Effector memory CD8-positive, alpha-beta T cell (primary cell): ENCODE results near the gene CFAP65.

Experiments used
- ATAC-seq: fragments of 150-1000 bp; cut with Tn5 transposase; replicated peaks from 2 replicates; pipeline ENCODE4 v1.10.0; 2021; ENCODE audit warnings: mild to moderate bottlenecking, moderate library complexity
- DNase-seq, 3 experiments: peaks; one replicate each; pipeline ENCODE4 v3.0.0; 2021
- H3K27ac Mint-ChIP-seq, 2 donors: one replicate each; pipeline ENCODE4 v1.8.0; 2022; ENCODE audit warnings: mild to moderate bottlenecking in 2 of 2, mixed read lengths in 2 of 2, moderate library complexity in 2 of 2
- H3K27me3 Mint-ChIP-seq, 2 donors: one replicate each; pipeline ENCODE4 v1.8.0; 2022; ENCODE audit warnings: mixed read lengths in 2 of 2
- H3K36me3 Mint-ChIP-seq: one replicate; pipeline ENCODE4 v1.8.0; 2022; ENCODE audit warnings: mild to moderate bottlenecking, moderate library complexity, mixed read lengths; ENCODE audit not compliant: insufficient read depth
- H3K4me1 Mint-ChIP-seq, 2 donors: one replicate each; pipeline ENCODE4 v1.8.0; 2022; ENCODE audit warnings: low read depth in 2 of 2, mixed read lengths in 2 of 2
- H3K4me3 Mint-ChIP-seq, 2 donors: one replicate each; pipeline ENCODE4 v1.8.0; 2022; ENCODE audit warnings: mild to moderate bottlenecking in 2 of 2, mixed read lengths in 2 of 2, moderate library complexity in 2 of 2
- H3K9me3 Mint-ChIP-seq, 2 donors: one replicate each; pipeline ENCODE4 v1.8.0; 2022; ENCODE audit warnings: mixed read lengths in 2 of 2

CFAP65 gene

GRCh38 chr2:219031005-219031738 is 10.1 kb downstream of the CFAP65 start:
- Mint-ChIP-seq H3K4me1 (peaks cover 0 to 3% of the 10 kb centered on the region in 2 donors), H3K27me3 (peaks cover 68 to 77% of the 10 kb centered on the region in 2 donors), H3K27ac (no peak overlapping the region), H3K9me3 (no peaks in the 10 kb centered on the region), H3K4me3 (no peak overlapping the region), H3K36me3 (no peaks in the 10 kb centered on the region)
- DNase-seq (no peak), ATAC-seq (no peak)

GRCh38 chr2:219030177-219030940 is 11.0 kb downstream of the CFAP65 start:
- Mint-ChIP-seq H3K4me3 (no peak overlapping the region), H3K27me3 (peaks cover 64 to 76% of the 10 kb centered on the region in 2 donors), H3K36me3 (no peaks in the 10 kb centered on the region), H3K9me3 (no peaks in the 10 kb centered on the region), H3K4me1 (peaks cover 0 to 3% of the 10 kb centered on the region in 2 donors), H3K27ac (no peak overlapping the region)
- no peak for ATAC-seq
- no peak for DNase-seq

GRCh38 chr2:219029829-219030165 is 11.5 kb downstream of the CFAP65 start:
- H3K4me1 Mint-ChIP-seq: peaks cover 0 to 3% of the 10 kb centered on the region in 2 donors
- DNase-seq: peak; percentile 70 to 73 (median 71)
- no peak overlapping the region for H3K27ac Mint-ChIP-seq
- no peak overlapping the region for H3K4me3 Mint-ChIP-seq
- H3K9me3 Mint-ChIP-seq: no peaks in the 10 kb centered on the region
- peak; percentile 87 for ATAC-seq
- H3K27me3 Mint-ChIP-seq: peaks cover 63 to 76% of the 10 kb centered on the region in 2 donors
- H3K36me3 Mint-ChIP-seq: no peaks in the 10 kb centered on the region

DNA sequence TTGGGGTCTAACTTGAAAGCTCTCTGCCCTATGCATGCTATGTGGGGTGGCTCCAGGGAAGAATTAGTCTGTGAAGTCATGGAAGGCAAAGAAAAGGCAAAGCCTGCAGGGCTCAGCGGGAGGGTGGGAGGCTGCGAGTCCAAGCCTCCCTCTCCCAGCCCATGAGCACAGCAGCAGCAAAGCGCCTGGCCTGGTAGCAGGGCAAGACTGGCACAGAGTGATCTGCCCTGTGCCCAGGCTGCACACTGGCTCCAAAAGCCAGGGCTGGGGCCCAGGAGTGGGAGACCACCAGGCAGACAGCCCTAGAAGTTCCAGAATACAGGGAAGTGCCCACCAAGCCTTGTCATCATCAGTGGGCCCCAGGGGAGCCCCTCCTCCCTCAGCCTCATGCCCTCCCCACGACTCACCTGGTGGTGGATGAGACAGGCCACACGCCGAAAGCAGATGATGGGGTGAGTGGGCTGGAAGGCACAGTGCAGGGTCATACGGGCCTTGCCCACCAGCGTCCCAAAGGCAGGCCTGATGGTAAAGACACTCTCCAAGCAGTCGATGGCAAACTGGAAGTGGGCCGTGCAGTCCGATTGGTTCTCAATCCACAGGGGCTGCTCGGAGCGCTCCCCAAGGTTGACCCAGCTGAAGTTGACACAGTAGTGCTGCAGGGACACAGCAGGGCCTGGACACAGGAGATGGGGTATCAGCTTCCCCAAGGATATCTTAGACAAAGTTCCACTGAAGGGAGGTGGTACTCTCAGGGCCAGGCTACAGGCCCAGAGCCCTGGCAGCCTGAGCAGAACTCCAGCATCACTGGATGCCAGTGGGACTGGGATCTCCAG is 12.1 kb downstream of the CFAP65 start:
- no peaks in the 10 kb centered on the region for H3K9me3 Mint-ChIP-seq
- DNase-seq (no peak), ATAC-seq (no peak)
- no peak overlapping the region for H3K27ac Mint-ChIP-seq
- no peaks in the 10 kb centered on the region for H3K36me3 Mint-ChIP-seq
- no peak overlapping the region for H3K4me3 Mint-ChIP-seq
- peaks cover 0 to 3% of the 10 kb centered on the region in 2 donors for H3K4me1 Mint-ChIP-seq
- H3K27me3 Mint-ChIP-seq: peaks cover 58 to 74% of the 10 kb centered on the region in 2 donors

DNA sequence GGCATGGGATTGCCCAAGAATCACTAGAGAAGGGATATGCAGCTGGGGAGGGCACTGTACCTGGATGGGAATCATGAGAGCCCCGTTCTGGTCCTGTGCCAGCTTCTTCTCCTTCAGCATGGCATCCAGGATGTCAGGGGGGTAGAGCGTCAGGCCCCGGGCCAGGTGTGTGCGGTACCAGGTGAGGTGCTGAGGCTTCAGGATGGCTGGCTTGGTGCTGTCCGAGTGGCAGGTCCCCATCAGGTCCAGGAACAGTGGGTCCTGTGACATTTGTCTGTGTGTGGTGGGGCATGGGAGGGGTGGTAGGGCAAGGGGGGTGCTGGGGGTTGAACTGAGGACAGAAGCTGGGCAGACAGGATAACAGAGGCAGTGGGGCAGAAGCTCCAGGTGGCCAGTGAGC is 13.2 kb downstream of the CFAP65 start:
- no peaks in the 10 kb centered on the region for H3K9me3 Mint-ChIP-seq
- no peak for DNase-seq
- H3K36me3 Mint-ChIP-seq: no peaks in the 10 kb centered on the region
- H3K4me1 Mint-ChIP-seq: peaks cover 0 to 3% of the 10 kb centered on the region in 2 donors
- ATAC-seq: no peak
- no peak overlapping the region for H3K4me3 Mint-ChIP-seq
- H3K27ac Mint-ChIP-seq: no peak overlapping the region
- H3K27me3 Mint-ChIP-seq: peaks cover 50 to 83% of the 10 kb centered on the region in 2 donors

- H3K4me3 Mint-ChIP-seq: no peak overlapping the region
- no peak overlapping the region for H3K27ac Mint-ChIP-seq
- no peaks in the 10 kb centered on the region for H3K36me3 Mint-ChIP-seq
- H3K27me3 Mint-ChIP-seq: peaks cover 51 to 84% of the 10 kb centered on the region in 2 donors
- DNase-seq (no peak), ATAC-seq (no peak)
- no peaks in the 10 kb centered on the region for H3K9me3 Mint-ChIP-seq
- peaks cover 0 to 3% of the 10 kb centered on the region in 2 donors for H3K4me1 Mint-ChIP-seq
These were observed 13.7 kb downstream of the CFAP65 start for GRCh38 chr2:219027511-219028055.

GRCh38 chr2:219026946-219027345 is 14.4 kb downstream of the CFAP65 start:
- peaks cover 0 to 3% of the 10 kb centered on the region in 2 donors for H3K4me1 Mint-ChIP-seq
- no peak overlapping the region for H3K27ac Mint-ChIP-seq
- DNase-seq (no peak), ATAC-seq (no peak)
- no peak overlapping the region for H3K4me3 Mint-ChIP-seq
- peaks cover 48 to 84% of the 10 kb centered on the region in 2 donors for H3K27me3 Mint-ChIP-seq
- H3K9me3 Mint-ChIP-seq: no peaks in the 10 kb centered on the region
- no peaks in the 10 kb centered on the region for H3K36me3 Mint-ChIP-seq

GRCh38 chr2:219025637-219026585 is 15.4 kb downstream of the CFAP65 start:
- Mint-ChIP-seq H3K27me3 (peaks cover 42 to 84% of the 10 kb centered on the region in 2 donors), H3K9me3 (no peaks in the 10 kb centered on the region), H3K4me1 (peaks cover 0 to 3% of the 10 kb centered on the region in 2 donors), H3K36me3 (no peaks in the 10 kb centered on the region), H3K27ac (peak overlapping the region in 1 of 2 donors; percentile 44), H3K4me3 (no peak overlapping the region)
- ATAC-seq (no peak), DNase-seq (no peak)

DNA sequence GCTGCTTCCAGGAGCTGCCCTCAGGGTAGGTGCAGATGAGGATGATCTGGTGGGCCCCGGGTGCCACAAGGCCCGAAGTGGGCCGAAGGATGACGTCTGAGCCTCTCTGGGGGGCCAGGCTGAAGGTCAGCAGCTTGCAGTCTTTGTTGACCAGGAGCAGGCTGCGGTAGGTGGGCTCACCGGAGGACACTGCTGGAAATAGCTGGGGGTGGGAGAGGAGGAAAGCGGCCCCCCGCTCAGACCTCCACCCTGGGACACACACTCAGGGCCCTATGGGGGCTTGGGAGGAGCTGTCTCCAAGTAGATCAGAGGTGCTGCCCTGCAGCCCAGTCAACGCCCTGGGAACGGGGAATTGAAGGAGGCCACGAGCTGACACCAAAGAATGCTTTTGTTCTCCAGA is 17.3 kb downstream of the CFAP65 start:
- no peaks in the 10 kb centered on the region for H3K36me3 Mint-ChIP-seq
- DNase-seq (no peak), ATAC-seq (no peak)
- H3K4me3 Mint-ChIP-seq: no peak overlapping the region
- no peaks in the 10 kb centered on the region for H3K4me1 Mint-ChIP-seq
- no peak overlapping the region for H3K27ac Mint-ChIP-seq
- peaks cover 31 to 78% of the 10 kb centered on the region in 2 donors for H3K27me3 Mint-ChIP-seq
- H3K9me3 Mint-ChIP-seq: no peaks in the 10 kb centered on the region

DNA sequence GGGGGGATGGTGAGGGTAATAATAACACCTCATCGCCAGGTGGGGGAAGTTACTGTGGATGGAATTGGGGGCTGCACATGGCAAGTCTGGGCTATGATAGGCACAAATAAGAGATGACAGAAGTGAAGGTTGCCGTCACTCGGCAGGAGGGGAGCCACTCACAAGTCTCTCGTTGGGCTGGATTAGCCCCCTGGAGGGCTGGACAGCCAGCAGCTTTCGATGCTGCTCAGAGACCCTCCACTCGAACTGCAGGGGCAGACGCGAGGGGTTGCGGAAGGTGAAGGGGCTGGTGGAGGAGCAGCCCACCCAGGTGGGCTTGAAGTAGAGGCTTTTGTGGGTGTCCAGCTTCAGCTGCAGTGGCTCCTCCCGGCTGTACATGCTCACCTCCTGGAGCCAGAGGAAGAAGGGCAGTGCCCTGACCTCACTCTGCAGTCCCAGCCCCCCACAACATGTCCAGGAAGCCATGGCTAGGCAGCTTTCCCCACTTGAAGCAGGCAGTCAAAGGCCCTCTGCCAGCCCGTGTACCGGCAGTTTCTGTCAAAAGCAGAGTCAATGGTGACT is 18.2 kb downstream of the CFAP65 start:
- no peak for DNase-seq
- no peak overlapping the region for H3K4me3 Mint-ChIP-seq
- H3K4me1 Mint-ChIP-seq: no peaks in the 10 kb centered on the region
- no peak for ATAC-seq
- H3K27ac Mint-ChIP-seq: no peak overlapping the region
- H3K27me3 Mint-ChIP-seq: peaks cover 36 to 78% of the 10 kb centered on the region in 2 donors
- no peaks in the 10 kb centered on the region for H3K9me3 Mint-ChIP-seq
- H3K36me3 Mint-ChIP-seq: no peaks in the 10 kb centered on the region

GRCh38 chr2:219022616-219023015 is 18.7 kb downstream of the CFAP65 start:
- DNase-seq (no peak), ATAC-seq (no peak)
- Mint-ChIP-seq H3K4me1 (no peaks in the 10 kb centered on the region), H3K4me3 (no peak overlapping the region), H3K9me3 (no peaks in the 10 kb centered on the region), H3K27ac (no peak overlapping the region), H3K36me3 (no peaks in the 10 kb centered on the region), H3K27me3 (peaks cover 36 to 78% of the 10 kb centered on the region in 2 donors)

- no peaks in the 10 kb centered on the region for H3K4me1 Mint-ChIP-seq
- no peak for DNase-seq
- H3K9me3 Mint-ChIP-seq: no peaks in the 10 kb centered on the region
- ATAC-seq: no peak
- peaks cover 31 to 77% of the 10 kb centered on the region in 2 donors for H3K27me3 Mint-ChIP-seq
- no peak overlapping the region for H3K4me3 Mint-ChIP-seq
- H3K36me3 Mint-ChIP-seq: no peaks in the 10 kb centered on the region
- no peak overlapping the region for H3K27ac Mint-ChIP-seq
These were observed 19.3 kb downstream of the CFAP65 start for GRCh38 chr2:219022041-219022440.
